Nephron (organoid): ENCODE results near the gene BIRC7.

Source experiments
- H3K27ac Mint-ChIP-seq, 3 experiments: 2 replicates each; pipeline ENCODE4 v1.8.0; 2020; ENCODE audit warnings: mixed read lengths in 3 of 3, mild to moderate bottlenecking in 2 of 3, moderate library complexity in 1 of 3
- H3K27me3 Mint-ChIP-seq: 2 replicates; pipeline ENCODE4 v1.8.0; 2021; ENCODE audit warnings: low read depth, mild to moderate bottlenecking, moderate library complexity, mixed read lengths
- H3K36me3 Mint-ChIP-seq: 2 replicates; pipeline ENCODE4 v1.8.0; 2020; ENCODE audit warnings: low read depth, mixed read lengths
- H3K4me1 Mint-ChIP-seq: 2 replicates; pipeline ENCODE4 v1.8.0; 2020; ENCODE audit warnings: mixed read lengths
- H3K4me3 Mint-ChIP-seq, 3 experiments: 2 replicates each; pipeline ENCODE4 v1.8.0; 2020; ENCODE audit warnings: mild to moderate bottlenecking in 3 of 3, mixed read lengths in 3 of 3, moderate library complexity in 2 of 3
- H3K9me3 Mint-ChIP-seq: 2 replicates; pipeline ENCODE4 v1.8.0; 2020; ENCODE audit warnings: mixed read lengths
- CTCF ChIP-seq, 3 experiments: fragments of 200-600 bp; sonication (generic); IDR thresholded peaks; one replicate each; pipeline ENCODE4 v1.5.0; 2021; ENCODE audit warnings: antibody characterized with exemption in 3 of 3; ENCODE audit not compliant: unreplicated experiment in 3 of 3

BIRC7 gene

GRCh38 chr20:63216041-63216848, 19.5 kb upstream of the BIRC7 start, which contains the start of gene YTHDF1:
Gene YTHDF1 (minus strand): TSS chr20:63216131. CDS start chr20:63215892, 239 bp downstream.
- H3K27me3 Mint-ChIP-seq: peaks cover 12% of the 10 kb centered on the region

GRCh38 chr20:63216849-63217471, 18.7 kb upstream of the BIRC7 start:
- H3K27me3 Mint-ChIP-seq: peaks cover 13% of the 10 kb centered on the region
- peak overlapping the region; percentile 87 to 91 (median 87) for H3K4me3 Mint-ChIP-seq
- no peak for TF ChIP-seq CTCF (IDR thresholded peaks at IDR 0.05; ENCODE audit: unreplicated experiment in 3 of 3)
- peaks cover 27% of the 10 kb centered on the region for H3K4me1 Mint-ChIP-seq
- peak overlapping the region; percentile 67 to 75 (median 68) for H3K27ac Mint-ChIP-seq
- no peaks in the 10 kb centered on the region for H3K9me3 Mint-ChIP-seq
- H3K36me3 Mint-ChIP-seq: peaks cover 29% of the 10 kb centered on the region

More at GRCh38 chr20:63216041-63216848, 19.5 kb upstream of the BIRC7 start, which contains the start of gene YTHDF1:
- Mint-ChIP-seq H3K4me1 (peaks cover 29% of the 10 kb centered on the region), H3K9me3 (no peaks in the 10 kb centered on the region), H3K27ac (peak within 1 kb of the TSS; percentile 85 to 94 (median 85)), H3K36me3 (peaks cover 35% of the 10 kb centered on the region), H3K4me3 (peak within 1 kb of the TSS; percentile 91 to 100 (median 97))
- no peak for TF ChIP-seq CTCF (IDR thresholded peaks at IDR 0.05; ENCODE audit: unreplicated experiment in 3 of 3)

- H3K36me3 Mint-ChIP-seq: peaks cover 22% of the 10 kb centered on the region
These were observed 18.0 kb upstream of the BIRC7 start for GRCh38 chr20:63217706-63218105.

DNA sequence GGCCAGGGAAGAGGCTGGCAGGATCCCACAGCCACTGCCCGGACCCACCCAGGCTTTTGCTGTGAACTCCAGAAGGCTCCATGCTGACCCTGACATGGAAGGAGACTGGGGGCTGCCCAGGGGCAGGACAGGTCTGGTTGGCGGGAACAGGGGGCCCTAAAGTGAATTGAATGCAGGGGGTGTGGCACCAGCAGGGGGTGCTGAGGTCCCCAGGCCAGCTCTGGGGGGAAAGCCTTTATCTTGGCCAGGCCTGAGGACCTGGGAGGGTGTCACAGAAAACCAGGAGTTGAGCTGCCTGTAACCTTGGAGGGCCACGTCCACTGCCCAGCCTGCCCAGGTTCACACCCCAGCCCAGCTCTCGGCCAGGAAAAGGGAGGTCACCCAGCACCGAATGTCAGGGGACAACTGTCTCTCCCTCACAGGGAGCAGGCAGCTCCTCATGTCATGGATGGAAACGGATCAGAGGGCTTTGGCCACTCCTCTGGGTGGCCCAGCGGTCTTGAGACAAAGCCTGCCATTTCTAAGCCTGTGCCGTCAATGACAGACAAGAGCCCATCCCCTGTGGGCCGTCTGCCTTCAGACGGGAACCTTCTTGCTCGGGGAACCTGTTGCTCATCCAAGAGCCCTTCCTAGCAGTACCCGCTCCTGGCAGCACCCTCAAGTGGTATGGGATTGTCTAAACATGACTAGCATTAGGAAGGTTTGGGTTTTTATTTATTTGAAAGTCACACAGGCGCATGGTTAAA, 16.8 kb upstream of the BIRC7 start:
- Mint-ChIP-seq H3K36me3 (peaks cover 12% of the 10 kb centered on the region), H3K4me3 (no peak overlapping the region), H3K9me3 (no peaks in the 10 kb centered on the region), H3K27me3 (peaks cover 24% of the 10 kb centered on the region), H3K4me1 (peaks cover 20% of the 10 kb centered on the region), H3K27ac (no peak overlapping the region)
- no peak for TF ChIP-seq CTCF (IDR thresholded peaks at IDR 0.05; ENCODE audit: unreplicated experiment in 3 of 3)

More at GRCh38 chr20:63217706-63218105, 18.0 kb upstream of the BIRC7 start:
- H3K9me3 Mint-ChIP-seq: no peaks in the 10 kb centered on the region
- H3K27ac Mint-ChIP-seq: no peak overlapping the region
- TF ChIP-seq CTCF (IDR thresholded peaks at IDR 0.05; ENCODE audit: unreplicated experiment in 3 of 3): no peak
- peak overlapping the region in 1 of 3 experiments; percentile 5 for H3K4me3 Mint-ChIP-seq
- H3K27me3 Mint-ChIP-seq: peaks cover 17% of the 10 kb centered on the region
- peaks cover 22% of the 10 kb centered on the region for H3K4me1 Mint-ChIP-seq

- Mint-ChIP-seq H3K36me3 (peaks cover 6% of the 10 kb centered on the region), H3K4me3 (no peak overlapping the region), H3K4me1 (peaks cover 20% of the 10 kb centered on the region), H3K27me3 (peaks cover 28% of the 10 kb centered on the region), H3K27ac (no peak overlapping the region), H3K9me3 (no peaks in the 10 kb centered on the region)
- TF ChIP-seq CTCF (IDR thresholded peaks at IDR 0.05; ENCODE audit: unreplicated experiment in 3 of 3): no peak
These were observed 16.3 kb upstream of the BIRC7 start for GRCh38 chr20:63219447-63219821.
